Natural killer cell (primary cell): ENCODE measurements around the gene DNAAF5. TPM values are rescaled to one million over a fixed set of nuclear protein-coding genes. Genes with fewer than 3 reads are reported as not detected.

Experiments
- ATAC-seq, 3 donors: fragments of 150-1000 bp in 2 of 3; fragments of 200-7000 bp in 1 of 3; cut with Tn5 transposase; 1 replicate in 1 of 3; 2 replicates in 2 of 3; pipeline ENCODE4 v1.10.0; 2021; ENCODE audit warnings: mild to moderate bottlenecking in 2 of 3, moderate library complexity in 2 of 3
- DNase-seq, 2 donors: peaks; one replicate each; pipeline versions ENCODE4 v3.0.0 to v3.0.0-alpha.2; 2013 to 2021; ENCODE audit warnings: mixed read lengths in 1 of 2
- H3K27ac ChIP-seq: one replicate; pipeline ENCODE4 v1.5.1; 2013; ENCODE audit warnings: mild to moderate bottlenecking, low read length
- H3K27me3 ChIP-seq: one replicate; pipeline ENCODE4 v1.6.1; 2013; ENCODE audit warnings: low read length; ENCODE audit not compliant: control insufficient read depth, insufficient read depth
- H3K36me3 ChIP-seq: one replicate; pipeline ENCODE4 v1.6.1; 2013; ENCODE audit warnings: low read length; ENCODE audit not compliant: control insufficient read depth, insufficient read depth
- H3K4me1 ChIP-seq: one replicate; pipeline ENCODE4 v1.6.1; 2013; ENCODE audit warnings: low read length; ENCODE audit not compliant: control insufficient read depth, insufficient read depth
- H3K4me3 ChIP-seq: one replicate; pipeline ENCODE4 v1.5.1; 2013; ENCODE audit warnings: low read length
- H3K9me3 ChIP-seq: one replicate; pipeline ENCODE4 v1.6.1; 2013; ENCODE audit warnings: low read length; ENCODE audit not compliant: control insufficient read depth, insufficient read depth
- H3K27ac Mint-ChIP-seq, 2 donors: one replicate each; pipeline ENCODE4 v1.8.0; 2022; ENCODE audit warnings: mild to moderate bottlenecking in 2 of 2, mixed read lengths in 2 of 2, moderate library complexity in 1 of 2
- H3K27me3 Mint-ChIP-seq, 2 donors: one replicate each; pipeline ENCODE4 v1.8.0; 2022; ENCODE audit warnings: low read depth in 2 of 2, mixed read lengths in 2 of 2
- H3K36me3 Mint-ChIP-seq: one replicate; pipeline ENCODE4 v1.8.0; 2022; ENCODE audit warnings: mixed read lengths
- H3K4me1 Mint-ChIP-seq, 2 donors: one replicate each; pipeline ENCODE4 v1.8.0; 2022; ENCODE audit warnings: mixed read lengths in 2 of 2
- H3K4me3 Mint-ChIP-seq: one replicate; pipeline ENCODE4 v1.8.0; 2022; ENCODE audit warnings: mild to moderate bottlenecking, moderate library complexity, mixed read lengths
- H3K9me3 Mint-ChIP-seq, 2 donors: one replicate each; pipeline ENCODE4 v1.8.0; 2022; ENCODE audit warnings: mixed read lengths in 2 of 2
- CTCF ChIP-seq: fragments of 200-600 bp; IDR thresholded peaks from one replicate; pipeline ENCODE4 v1.8.0; 2022; ENCODE audit warnings: antibody characterized with exemption
- WGBS: methylation state at CpG from one replicate; pipeline ENCODE4 v1.1.7; 2013; ENCODE audit warnings: missing lambda C conversion rate; ENCODE audit not compliant: insufficient coverage; 5-methylcytosine and 5-hydroxymethylcytosine counted together
- intact Hi-C: fragments of 100-400 bp; cut with micrococcal nuclease; formaldehyde crosslinking; loops from one replicate; pipeline ENCODE4 v1.14.2; 2022
- total RNA-seq, 4 donors: library from RNA; stranded (reverse); fragments of 120-200 nt in 1 of 4; gene quantifications; one replicate each; pipeline versions ENCODE4 v1.2.3 to v1.2.4, GENCODE V29; 2013 to 2022

The DNAAF5 gene
- total RNA-seq, 3 donors from 2014 or later (not counting 1 experiment from before 2014, with no cell fraction given): 6.7 to 10.3 (median 10.3) TPM

GRCh38 chr7:707296-708000, 19.1 kb upstream of the DNAAF5 start:
- intact Hi-C loops: no loop called here
- ATAC-seq: no peak
- no peak for TF ChIP-seq CTCF
- Histone ChIP-seq H3K4me1 (peaks cover 3% of the 10 kb centered on the region), H3K36me3 (no peaks in the 10 kb centered on the region), H3K4me3 (no peak overlapping the region), H3K27me3 (no peaks in the 10 kb centered on the region), H3K27ac (no peak overlapping the region), H3K9me3 (no peaks in the 10 kb centered on the region)
- no peak overlapping the region for H3K4me3 Mint-ChIP-seq
- H3K27ac Mint-ChIP-seq: no peak overlapping the region
- no peak for DNase-seq
- WGBS: 94% methylated on average over 17 of the region's 17 CpGs
- H3K27me3 Mint-ChIP-seq: peaks cover 0 to 3% of the 10 kb centered on the region in 2 donors
- peaks cover 3 to 5% of the 10 kb centered on the region in 2 donors for H3K9me3 Mint-ChIP-seq
- H3K4me1 Mint-ChIP-seq: no peaks in the 10 kb centered on the region
- peaks cover 7% of the 10 kb centered on the region for H3K36me3 Mint-ChIP-seq

GRCh38 chr7:710161-710560, 16.3 kb upstream of the DNAAF5 start:
- Histone ChIP-seq H3K27me3 (peaks cover 3% of the 10 kb centered on the region), H3K27ac (no peak overlapping the region), H3K36me3 (no peaks in the 10 kb centered on the region), H3K9me3 (no peaks in the 10 kb centered on the region), H3K4me3 (no peak overlapping the region), H3K4me1 (peaks cover 7% of the 10 kb centered on the region)
- no peak for DNase-seq
- peaks cover 18 to 19% of the 10 kb centered on the region in 2 donors for H3K27me3 Mint-ChIP-seq
- peak overlapping the region; percentile 31 for H3K4me3 Mint-ChIP-seq
- peaks cover 0 to 5% of the 10 kb centered on the region in 2 donors for H3K4me1 Mint-ChIP-seq
- no peak for ATAC-seq
- H3K27ac Mint-ChIP-seq: no peak overlapping the region
- H3K9me3 Mint-ChIP-seq: no peaks in the 10 kb centered on the region
- WGBS: 97% methylated on average over 14 of the region's 14 CpGs
- no peak for TF ChIP-seq CTCF
- H3K36me3 Mint-ChIP-seq: no peaks in the 10 kb centered on the region
- intact Hi-C loops: no loop called here

GRCh38 chr7:711093-711921, 15.2 kb upstream of the DNAAF5 start:
- H3K9me3 Mint-ChIP-seq: no peaks in the 10 kb centered on the region
- no peak for TF ChIP-seq CTCF
- H3K4me3 Mint-ChIP-seq: peak overlapping the region; percentile 56
- peaks cover 7% of the 10 kb centered on the region for H3K4me1 ChIP-seq
- peaks cover 0 to 5% of the 10 kb centered on the region in 2 donors for H3K4me1 Mint-ChIP-seq
- DNase-seq (no peak), ATAC-seq (no peak)
- H3K36me3 ChIP-seq: no peaks in the 10 kb centered on the region
- H3K4me3 ChIP-seq: no peak overlapping the region
- no peaks in the 10 kb centered on the region for H3K9me3 ChIP-seq
- H3K27me3 ChIP-seq: peaks cover 3% of the 10 kb centered on the region
- intact Hi-C loops: no loop called here
- no peak overlapping the region for H3K27ac ChIP-seq
- no peak overlapping the region for H3K27ac Mint-ChIP-seq
- 79% methylated on average over 42 of the region's 45 CpGs for WGBS
- H3K36me3 Mint-ChIP-seq: no peaks in the 10 kb centered on the region
- H3K27me3 Mint-ChIP-seq: peaks cover 18 to 19% of the 10 kb centered on the region in 2 donors
